ENCODE results near the gene PCYT1A.

DNA sequence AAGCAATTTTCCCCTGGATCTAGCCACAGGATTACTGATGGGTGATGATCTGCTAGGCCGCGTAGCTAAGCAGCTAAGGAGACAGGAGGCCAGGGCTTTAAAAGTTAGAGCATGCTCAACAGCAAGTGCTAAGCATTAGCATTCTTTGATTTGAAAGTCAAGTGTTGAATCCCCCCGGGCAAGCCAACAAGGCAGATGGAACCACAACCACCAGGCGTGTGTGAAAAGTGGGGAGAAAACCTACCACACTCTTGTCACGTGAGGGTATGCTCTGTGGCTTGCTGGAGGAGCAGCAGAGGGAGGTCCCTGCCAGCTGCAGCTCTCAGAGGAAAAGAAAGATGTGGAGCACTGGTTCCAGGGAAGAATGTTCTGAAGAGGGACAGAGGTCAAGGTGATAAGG lies 50.3 kb downstream of the PCYT1A start:
- TF ChIP-seq, protein P1, sequence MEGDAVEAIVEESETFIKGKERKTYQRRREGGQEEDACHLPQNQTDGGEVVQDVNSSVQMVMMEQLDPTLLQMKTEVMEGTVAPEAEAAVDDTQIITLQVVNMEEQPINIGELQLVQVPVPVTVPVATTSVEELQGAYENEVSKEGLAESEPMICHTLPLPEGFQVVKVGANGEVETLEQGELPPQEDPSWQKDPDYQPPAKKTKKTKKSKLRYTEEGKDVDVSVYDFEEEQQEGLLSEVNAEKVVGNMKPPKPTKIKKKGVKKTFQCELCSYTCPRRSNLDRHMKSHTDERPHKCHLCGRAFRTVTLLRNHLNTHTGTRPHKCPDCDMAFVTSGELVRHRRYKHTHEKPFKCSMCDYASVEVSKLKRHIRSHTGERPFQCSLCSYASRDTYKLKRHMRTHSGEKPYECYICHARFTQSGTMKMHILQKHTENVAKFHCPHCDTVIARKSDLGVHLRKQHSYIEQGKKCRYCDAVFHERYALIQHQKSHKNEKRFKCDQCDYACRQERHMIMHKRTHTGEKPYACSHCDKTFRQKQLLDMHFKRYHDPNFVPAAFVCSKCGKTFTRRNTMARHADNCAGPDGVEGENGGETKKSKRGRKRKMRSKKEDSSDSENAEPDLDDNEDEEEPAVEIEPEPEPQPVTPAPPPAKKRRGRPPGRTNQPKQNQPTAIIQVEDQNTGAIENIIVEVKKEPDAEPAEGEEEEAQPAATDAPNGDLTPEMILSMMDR (IDR thresholded peaks at IDR 0.05): no peak
- TF ChIP-seq POLR2AphosphoS5 (IDR thresholded peaks at IDR 0.05): no peak

Measured in breast epithelium (tissue), 3 donors.